Neural progenitor cell (in vitro differentiated cells): ENCODE measurements around the gene DIPK1B. TPM values are rescaled to one million over a fixed set of nuclear protein-coding genes. Genes with fewer than 3 reads are reported as not detected.

Source experiments
- DNase-seq: peaks from one replicate; pipeline ENCODE4 v3.0.0-alpha.2; 2016; ENCODE audit warnings: low spot score
- H2AFZ ChIP-seq: fragments of 200-600 bp; sonication (generic); replicated peaks from 2 replicates; pipeline ENCODE4 v1.6.1; 2016; ENCODE audit warnings: antibody characterized with exemption
- H3F3A ChIP-seq: fragments of 200-600 bp; sonication (generic); 2 replicates; pipeline ENCODE4 v1.6.1; 2016; ENCODE audit warnings: antibody characterized with exemption, low read depth
- H3K27ac ChIP-seq: fragments of 200-600 bp; sonication (generic); 2 replicates; pipeline ENCODE4 v1.5.1; 2016; ENCODE audit warnings: mild to moderate bottlenecking
- H3K27me3 ChIP-seq: fragments of 200-600 bp; sonication (generic); 2 replicates; pipeline ENCODE4 v1.6.1; 2016; ENCODE audit warnings: mild to moderate bottlenecking, moderate library complexity
- H3K36me3 ChIP-seq: fragments of 200-600 bp; sonication (generic); 2 replicates; pipeline ENCODE4 v1.5.1; 2016
- H3K4me1 ChIP-seq: fragments of 200-600 bp; sonication (generic); 2 replicates; pipeline ENCODE4 v1.6.1; 2016; ENCODE audit warnings: mixed run types
- H3K4me2 ChIP-seq: fragments of 200-600 bp; sonication (generic); 2 replicates; pipeline ENCODE4 v1.6.1; 2016
- H3K4me3 ChIP-seq: fragments of 200-600 bp; sonication (generic); 2 replicates; pipeline ENCODE4 v1.5.1; 2016
- H3K79me2 ChIP-seq: fragments of 200-600 bp; sonication (generic); 2 replicates; pipeline ENCODE4 v1.6.1; 2016; ENCODE audit warnings: low read depth
- H3K9ac ChIP-seq: fragments of 200-600 bp; sonication (generic); 2 replicates; pipeline ENCODE4 v1.6.1; 2016
- H3K9me3 ChIP-seq: fragments of 200-600 bp; sonication (generic); 2 replicates; pipeline ENCODE4 v1.5.1; 2016; ENCODE audit warnings: low read depth
- H4K20me1 ChIP-seq: fragments of 200-600 bp; sonication (generic); 2 replicates; pipeline ENCODE4 v1.6.1; 2016; ENCODE audit warnings: low read depth
- H3K27ac Mint-ChIP-seq: 3 replicates; pipeline ENCODE4 v1.8.0; 2021; ENCODE audit warnings: mixed read lengths
- H3K27me3 Mint-ChIP-seq: 2 replicates; pipeline ENCODE4 v1.8.0; 2022; ENCODE audit warnings: low read depth, mild to moderate bottlenecking, inconsistent platforms, moderate library complexity, mixed read lengths; ENCODE audit not compliant: insufficient read depth
- H3K36me3 Mint-ChIP-seq: 3 replicates; pipeline ENCODE4 v1.8.0; 2021; ENCODE audit warnings: mixed read lengths
- H3K4me1 Mint-ChIP-seq: 3 replicates; pipeline ENCODE4 v1.8.0; 2021; ENCODE audit warnings: mixed read lengths
- H3K4me3 Mint-ChIP-seq: 3 replicates; pipeline ENCODE4 v1.8.0; 2021; ENCODE audit warnings: mild to moderate bottlenecking, moderate library complexity, mixed read lengths
- H3K9me3 Mint-ChIP-seq: 3 replicates; pipeline ENCODE4 v1.8.0; 2020; ENCODE audit warnings: mixed read lengths
- CTCF ChIP-seq: fragments of 200-600 bp; sonication (generic); IDR thresholded peaks from 2 replicates; pipeline ENCODE4 v1.5.1; 2017; ENCODE audit warnings: antibody characterized with exemption, mild to moderate bottlenecking
- EZH2 ChIP-seq: fragments of 200-600 bp; sonication (generic); IDR thresholded peaks from 2 replicates; pipeline ENCODE4 v1.6.1; 2017; ENCODE audit warnings: antibody characterized with exemption, mild to moderate bottlenecking, moderate library complexity
- EZH2phosphoT487 ChIP-seq: fragments of 200-600 bp; sonication (generic); IDR thresholded peaks from 2 replicates; pipeline ENCODE4 v1.6.1; 2017; ENCODE audit warnings: antibody characterized with exemption
- total RNA-seq: library from RNA; depleted of rRNA; stranded (reverse); fragments of >200 nt; gene quantifications from 2 replicates; pipeline ENCODE4 v1.2.3, GENCODE V29; 2015; ENCODE audit warnings: low replicate concordance

Gene DIPK1B
- total RNA-seq, 1 donor from 2014 or later, result 11.8 TPM

- TF ChIP-seq EZH2 (no peak), EZH2phosphoT487 (no peak), CTCF (peak; percentile 57)
- peaks cover 19% of the 10 kb centered on the region for H3K36me3 Mint-ChIP-seq
- Histone ChIP-seq H3K79me2 (peaks cover 43% of the 10 kb centered on the region), H3K27me3 (peaks cover 17% of the 10 kb centered on the region), H3K36me3 (no peaks in the 10 kb centered on the region), H3K4me2 (peak overlapping the region; percentile 82), H3K4me1 (peaks cover 9% of the 10 kb centered on the region), H3K27ac (no peak overlapping the region), H3K4me3 (peak overlapping the region; percentile 89), H2AFZ (no peak overlapping the region), H3K9ac (no peak overlapping the region), H4K20me1 (peaks cover 61% of the 10 kb centered on the region), H3F3A (peaks cover 48% of the 10 kb centered on the region), H3K9me3 (no peaks in the 10 kb centered on the region)
- peak; percentile 69 for DNase-seq
- H3K27ac Mint-ChIP-seq, result peak overlapping the region; percentile 90
- H3K9me3 Mint-ChIP-seq, result no peaks in the 10 kb centered on the region
- H3K27me3 Mint-ChIP-seq, result peaks cover 12% of the 10 kb centered on the region
- peak overlapping the region; percentile 98 for H3K4me3 Mint-ChIP-seq
- peaks cover 27% of the 10 kb centered on the region for H3K4me1 Mint-ChIP-seq
Measured at GRCh38 chr9:136726631-136727191, 14.3 kb downstream of the DIPK1B start.

- TF ChIP-seq CTCF (peak; percentile 91), EZH2 (no peak), EZH2phosphoT487 (no peak)
Measured at GRCh38 chr9:136728080-136728547, 15.7 kb downstream of the DIPK1B start.

GRCh38 chr9:136728548-136729123, 16.3 kb downstream of the DIPK1B start:
- TF ChIP-seq CTCF, result no peak
- no peak for TF ChIP-seq EZH2
- TF ChIP-seq EZH2phosphoT487, result no peak
- H2AFZ ChIP-seq, result peak overlapping the region; percentile 85
- H3K27me3 ChIP-seq, result peaks cover 17% of the 10 kb centered on the region
- peak; percentile 75 for DNase-seq
- H3K9me3 Mint-ChIP-seq, result no peaks in the 10 kb centered on the region
- no peak overlapping the region for H3K27ac ChIP-seq
- no peaks in the 10 kb centered on the region for H3K36me3 ChIP-seq
- peaks cover 18% of the 10 kb centered on the region for H3K36me3 Mint-ChIP-seq
- peak overlapping the region; percentile 82 for H3K4me2 ChIP-seq
- peaks cover 36% of the 10 kb centered on the region for H3F3A ChIP-seq
- peaks cover 42% of the 10 kb centered on the region for H4K20me1 ChIP-seq
- H3K4me3 ChIP-seq, result peak overlapping the region; percentile 89
- H3K4me3 Mint-ChIP-seq, result peak overlapping the region; percentile 76
- H3K27me3 Mint-ChIP-seq, result peaks cover 16% of the 10 kb centered on the region
- H3K4me1 Mint-ChIP-seq, result peaks cover 27% of the 10 kb centered on the region
- no peak overlapping the region for H3K9ac ChIP-seq
- H3K4me1 ChIP-seq, result peaks cover 9% of the 10 kb centered on the region
- H3K27ac Mint-ChIP-seq, result no peak overlapping the region
- H3K9me3 ChIP-seq, result no peaks in the 10 kb centered on the region
- peaks cover 43% of the 10 kb centered on the region for H3K79me2 ChIP-seq

More at GRCh38 chr9:136728080-136728547, 15.7 kb downstream of the DIPK1B start:
- peaks cover 43% of the 10 kb centered on the region for H3K79me2 ChIP-seq
- H3K4me1 Mint-ChIP-seq, result peaks cover 27% of the 10 kb centered on the region
- H3K36me3 ChIP-seq, result no peaks in the 10 kb centered on the region
- no peaks in the 10 kb centered on the region for H3K9me3 Mint-ChIP-seq
- peak overlapping the region; percentile 88 for H3K9ac ChIP-seq
- peak; percentile 93 for DNase-seq
- H3F3A ChIP-seq, result peaks cover 40% of the 10 kb centered on the region
- no peaks in the 10 kb centered on the region for H3K9me3 ChIP-seq
- peaks cover 17% of the 10 kb centered on the region for H3K27me3 ChIP-seq
- peaks cover 19% of the 10 kb centered on the region for H3K36me3 Mint-ChIP-seq
- no peak overlapping the region for H3K27ac Mint-ChIP-seq
- peak overlapping the region; percentile 85 for H2AFZ ChIP-seq
- H3K4me3 Mint-ChIP-seq, result peak overlapping the region; percentile 77
- H3K27me3 Mint-ChIP-seq, result peaks cover 13% of the 10 kb centered on the region
- no peak overlapping the region for H3K27ac ChIP-seq
- H3K4me1 ChIP-seq, result peaks cover 9% of the 10 kb centered on the region
- peak overlapping the region; percentile 82 for H3K4me2 ChIP-seq
- peaks cover 47% of the 10 kb centered on the region for H4K20me1 ChIP-seq
- H3K4me3 ChIP-seq, result peak overlapping the region; percentile 89
